ENCODE data around the gene ICE2.

The ICE2 gene

GRCh38 chr15:60374628-60375081 lies 104.3 kb downstream of the ICE2 start:
- DNase-seq (ENCODE audit: extremely low read depth, low read depth), result peak; percentile 94
- H3K4me3 ChIP-seq (replicated peaks; ENCODE audit: low read depth, low read length), result no peak overlapping the region
- TF ChIP-seq CTCF (IDR thresholded peaks at IDR 0.05; ENCODE audit: low read depth, low read length, missing control alignments), result no peak

- TF ChIP-seq CTCF (IDR thresholded peaks at IDR 0.05; ENCODE audit: low read depth, low read length, missing control alignments), result no peak
- no peak for DNase-seq (ENCODE audit: extremely low read depth, low read depth)
- H3K4me3 ChIP-seq (replicated peaks; ENCODE audit: low read depth, low read length), result no peak overlapping the region
Measured at GRCh38 chr15:60374209-60374608, 104.7 kb downstream of the ICE2 start.

GRCh38 chr15:60373745-60374144 lies 105.2 kb downstream of the ICE2 start:
- no peak for TF ChIP-seq CTCF (IDR thresholded peaks at IDR 0.05; ENCODE audit: low read depth, low read length, missing control alignments)
- no peak overlapping the region for H3K4me3 ChIP-seq (replicated peaks; ENCODE audit: low read depth, low read length)
- DNase-seq (ENCODE audit: extremely low read depth, low read depth), result no peak

- no peak for TF ChIP-seq CTCF (IDR thresholded peaks at IDR 0.05; ENCODE audit: low read depth, low read length, missing control alignments)
- no peak for DNase-seq (ENCODE audit: extremely low read depth, low read depth)
- no peak overlapping the region for H3K4me3 ChIP-seq (replicated peaks; ENCODE audit: low read depth, low read length)
Measured at GRCh38 chr15:60373327-60373726, 105.6 kb downstream of the ICE2 start.

- DNase-seq (ENCODE audit: extremely low read depth, low read depth), result no peak
- H3K4me3 ChIP-seq (replicated peaks; ENCODE audit: low read depth, low read length), result no peak overlapping the region
- no peak for TF ChIP-seq CTCF (IDR thresholded peaks at IDR 0.05; ENCODE audit: low read depth, low read length, missing control alignments)
Measured at GRCh38 chr15:60372756-60373155, 106.2 kb downstream of the ICE2 start.

GRCh38 chr15:60372227-60372626 lies 106.7 kb downstream of the ICE2 start:
- H3K4me3 ChIP-seq (replicated peaks; ENCODE audit: low read depth, low read length), result no peak overlapping the region
- no peak for TF ChIP-seq CTCF (IDR thresholded peaks at IDR 0.05; ENCODE audit: low read depth, low read length, missing control alignments)
- DNase-seq (ENCODE audit: extremely low read depth, low read depth), result no peak

Data from HFF-Myc (cell line).